ENCODE data around the gene TARS1. TPM values are rescaled to one million over a fixed set of nuclear protein-coding genes. Genes with fewer than 3 reads are reported as not detected.

The TARS1 gene
- total RNA-seq, 1 donor from 2014 or later = 173 TPM

GRCh38 chr5:33488558-33489355, 48.0 kb downstream of the TARS1 start:
- Mint-ChIP-seq H3K36me3 (ENCODE audit: unreplicated experiment) (peaks cover 9% of the 10 kb centered on the region), H3K27me3 (ENCODE audit: unreplicated experiment) (no peaks in the 10 kb centered on the region), H3K4me1 (ENCODE audit: low read depth, unreplicated experiment) (no peaks in the 10 kb centered on the region), H3K4me3 (ENCODE audit: unreplicated experiment) (no peak overlapping the region), H3K9me3 (ENCODE audit: unreplicated experiment) (no peaks in the 10 kb centered on the region), H3K27ac (ENCODE audit: unreplicated experiment) (no peak overlapping the region)
- DNase-seq = no peak
- TF ChIP-seq, protein P1, sequence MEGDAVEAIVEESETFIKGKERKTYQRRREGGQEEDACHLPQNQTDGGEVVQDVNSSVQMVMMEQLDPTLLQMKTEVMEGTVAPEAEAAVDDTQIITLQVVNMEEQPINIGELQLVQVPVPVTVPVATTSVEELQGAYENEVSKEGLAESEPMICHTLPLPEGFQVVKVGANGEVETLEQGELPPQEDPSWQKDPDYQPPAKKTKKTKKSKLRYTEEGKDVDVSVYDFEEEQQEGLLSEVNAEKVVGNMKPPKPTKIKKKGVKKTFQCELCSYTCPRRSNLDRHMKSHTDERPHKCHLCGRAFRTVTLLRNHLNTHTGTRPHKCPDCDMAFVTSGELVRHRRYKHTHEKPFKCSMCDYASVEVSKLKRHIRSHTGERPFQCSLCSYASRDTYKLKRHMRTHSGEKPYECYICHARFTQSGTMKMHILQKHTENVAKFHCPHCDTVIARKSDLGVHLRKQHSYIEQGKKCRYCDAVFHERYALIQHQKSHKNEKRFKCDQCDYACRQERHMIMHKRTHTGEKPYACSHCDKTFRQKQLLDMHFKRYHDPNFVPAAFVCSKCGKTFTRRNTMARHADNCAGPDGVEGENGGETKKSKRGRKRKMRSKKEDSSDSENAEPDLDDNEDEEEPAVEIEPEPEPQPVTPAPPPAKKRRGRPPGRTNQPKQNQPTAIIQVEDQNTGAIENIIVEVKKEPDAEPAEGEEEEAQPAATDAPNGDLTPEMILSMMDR (IDR thresholded peaks at IDR 0.05; ENCODE audit: partially characterized antibody, unreplicated experiment) = no peak

DNA sequence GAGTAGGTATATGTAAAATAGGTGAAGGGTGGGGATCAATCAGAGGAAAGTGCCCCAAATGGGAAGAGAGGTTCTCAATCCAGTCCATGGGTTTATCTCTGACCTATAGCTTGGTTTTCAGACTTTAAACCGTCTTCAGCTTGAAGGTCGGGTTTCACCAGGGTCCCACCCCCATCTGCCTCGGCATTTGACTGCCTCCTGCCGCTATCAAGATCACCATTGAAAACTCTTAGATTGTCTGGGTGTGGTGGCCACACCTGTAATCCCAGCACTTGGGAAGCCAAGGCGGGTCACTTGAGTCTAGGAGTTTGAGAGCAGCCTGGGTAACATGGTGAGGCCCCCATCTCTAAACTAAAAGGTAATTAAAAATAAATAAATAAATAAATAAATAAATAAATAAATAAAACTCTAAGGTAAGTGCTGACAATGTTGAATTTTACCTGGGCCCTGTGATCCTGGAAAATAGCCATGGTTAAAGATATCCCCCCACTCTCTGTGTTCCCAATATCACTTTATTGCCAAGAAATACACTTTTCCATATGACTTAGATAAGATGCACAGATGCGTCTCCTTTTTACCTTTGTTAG, 48.8 kb downstream of the TARS1 start:
- Mint-ChIP-seq H3K4me3 (ENCODE audit: unreplicated experiment) (no peak overlapping the region), H3K36me3 (ENCODE audit: unreplicated experiment) (peaks cover 9% of the 10 kb centered on the region), H3K27me3 (ENCODE audit: unreplicated experiment) (no peaks in the 10 kb centered on the region), H3K27ac (ENCODE audit: unreplicated experiment) (no peak overlapping the region), H3K9me3 (ENCODE audit: unreplicated experiment) (no peaks in the 10 kb centered on the region), H3K4me1 (ENCODE audit: low read depth, unreplicated experiment) (no peaks in the 10 kb centered on the region)
- TF ChIP-seq, protein P1 (IDR thresholded peaks at IDR 0.05; ENCODE audit: partially characterized antibody, unreplicated experiment) = no peak
- no peak for DNase-seq

- TF ChIP-seq, protein P1 (IDR thresholded peaks at IDR 0.05; ENCODE audit: partially characterized antibody, unreplicated experiment) = no peak
- Mint-ChIP-seq H3K27me3 (ENCODE audit: unreplicated experiment) (no peaks in the 10 kb centered on the region), H3K4me3 (ENCODE audit: unreplicated experiment) (no peak overlapping the region), H3K27ac (ENCODE audit: unreplicated experiment) (no peak overlapping the region), H3K36me3 (ENCODE audit: unreplicated experiment) (peaks cover 9% of the 10 kb centered on the region), H3K4me1 (ENCODE audit: low read depth, unreplicated experiment) (no peaks in the 10 kb centered on the region), H3K9me3 (ENCODE audit: unreplicated experiment) (no peaks in the 10 kb centered on the region)
- no peak for DNase-seq
Measured at GRCh38 chr5:33490071-33490665, 49.4 kb downstream of the TARS1 start.

- H3K4me3 Mint-ChIP-seq (ENCODE audit: unreplicated experiment) = no peak overlapping the region
- TF ChIP-seq, protein P1 (IDR thresholded peaks at IDR 0.05; ENCODE audit: partially characterized antibody, unreplicated experiment) = no peak
- no peaks in the 10 kb centered on the region for H3K27me3 Mint-ChIP-seq (ENCODE audit: unreplicated experiment)
- no peaks in the 10 kb centered on the region for H3K4me1 Mint-ChIP-seq (ENCODE audit: low read depth, unreplicated experiment)
- DNase-seq = no peak
- no peaks in the 10 kb centered on the region for H3K9me3 Mint-ChIP-seq (ENCODE audit: unreplicated experiment)
- H3K36me3 Mint-ChIP-seq (ENCODE audit: unreplicated experiment) = peaks cover 9% of the 10 kb centered on the region
- H3K27ac Mint-ChIP-seq (ENCODE audit: unreplicated experiment) = no peak overlapping the region
Measured at GRCh38 chr5:33491941-33492340, 51.2 kb downstream of the TARS1 start.

DNA sequence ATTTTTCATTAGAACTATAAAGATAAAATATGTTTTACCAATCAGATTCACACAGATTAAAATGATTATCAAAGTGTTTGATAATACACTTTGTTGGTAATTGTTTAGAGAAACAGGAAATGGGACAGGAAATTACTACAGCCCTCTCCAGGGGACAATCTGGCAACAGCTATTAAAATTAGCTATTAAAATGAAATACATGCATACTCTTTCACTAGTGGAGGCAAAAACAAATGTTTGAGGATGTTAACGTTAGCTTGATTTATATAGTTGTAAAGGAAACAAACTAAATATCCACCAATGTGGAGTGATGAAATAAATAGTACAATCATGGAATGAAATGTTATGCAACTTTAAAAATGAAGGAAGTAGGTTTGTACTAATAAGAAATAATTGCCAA, 53.7 kb downstream of the TARS1 start:
- DNase-seq = no peak
- Mint-ChIP-seq H3K27me3 (ENCODE audit: unreplicated experiment) (no peaks in the 10 kb centered on the region), H3K36me3 (ENCODE audit: unreplicated experiment) (no peaks in the 10 kb centered on the region), H3K4me3 (ENCODE audit: unreplicated experiment) (no peak overlapping the region), H3K27ac (ENCODE audit: unreplicated experiment) (no peak overlapping the region), H3K9me3 (ENCODE audit: unreplicated experiment) (no peaks in the 10 kb centered on the region), H3K4me1 (ENCODE audit: low read depth, unreplicated experiment) (no peaks in the 10 kb centered on the region)
- TF ChIP-seq, protein P1 (IDR thresholded peaks at IDR 0.05; ENCODE audit: partially characterized antibody, unreplicated experiment) = no peak
